HG03097 (cell line): ENCODE measurements around the gene IDS.

Experiments
- ATAC-seq: cut with Tn5 transposase; IDR thresholded peaks from one replicate; pipeline ENCODE4 v1.9.1; 2021; ENCODE audit not compliant: unreplicated experiment, low FRiP score

IDS gene

GRCh38 chrX:149467461-149467860 is 37.6 kb downstream of the IDS start:
- no peak for ATAC-seq

GRCh38 chrX:149462849-149463248 is 42.3 kb downstream of the IDS start:
- ATAC-seq, result no peak

- ATAC-seq, result no peak
Observed at GRCh38 chrX:149461746-149462145, 43.4 kb downstream of the IDS start.

GRCh38 chrX:149458586-149458985 is 46.5 kb downstream of the IDS start:
- no peak for ATAC-seq

GRCh38 chrX:149456476-149457245 is 48.4 kb downstream of the IDS start:
- no peak for ATAC-seq

- no peak for ATAC-seq
Observed at GRCh38 chrX:149455934-149456333, 49.2 kb downstream of the IDS start.

- ATAC-seq, result no peak
Observed at GRCh38 chrX:149453906-149454822, 50.9 kb downstream of the IDS start.

- no peak for ATAC-seq
Observed at GRCh38 chrX:149453030-149453429, 52.1 kb downstream of the IDS start.

- ATAC-seq, result no peak
Observed at GRCh38 chrX:149433451-149433850, 71.7 kb downstream of the IDS start.

- no peak for ATAC-seq
Observed at GRCh38 chrX:149433051-149433450, 72.1 kb downstream of the IDS start.
